ENCODE measurements around the gene SLC4A4. TPM values are rescaled to one million over a fixed set of nuclear protein-coding genes. Genes with fewer than 3 reads are reported as not detected.

Gene SLC4A4
- total RNA-seq, 1 experiment from 2014 or later = not detected

GRCh38 chr4:71570492-71570891 is 231.7 kb downstream of the SLC4A4 start:
- H3K27me3 Mint-ChIP-seq (ENCODE audit: insufficient read depth, unreplicated experiment) = no peaks in the 10 kb centered on the region
- H3K9me3 Mint-ChIP-seq (ENCODE audit: unreplicated experiment) = no peaks in the 10 kb centered on the region
- BruUV-seq (replicated peaks) = no TSS peak
- DNase-seq (ENCODE audit: unreplicated experiment) = no peak
- ChIA-PET POLR2A (no interaction called here), CTCF (no interaction called here)
- H3K36me3 Mint-ChIP-seq (ENCODE audit: insufficient read depth, unreplicated experiment) = no peaks in the 10 kb centered on the region
- no peak overlapping the region for H3K4me3 Mint-ChIP-seq (ENCODE audit: unreplicated experiment)
- intact Hi-C loops (cut with micrococcal nuclease) = no loop called here
- H3K4me1 Mint-ChIP-seq (ENCODE audit: insufficient read depth, unreplicated experiment) = no peaks in the 10 kb centered on the region
- TF ChIP-seq, protein P1, sequence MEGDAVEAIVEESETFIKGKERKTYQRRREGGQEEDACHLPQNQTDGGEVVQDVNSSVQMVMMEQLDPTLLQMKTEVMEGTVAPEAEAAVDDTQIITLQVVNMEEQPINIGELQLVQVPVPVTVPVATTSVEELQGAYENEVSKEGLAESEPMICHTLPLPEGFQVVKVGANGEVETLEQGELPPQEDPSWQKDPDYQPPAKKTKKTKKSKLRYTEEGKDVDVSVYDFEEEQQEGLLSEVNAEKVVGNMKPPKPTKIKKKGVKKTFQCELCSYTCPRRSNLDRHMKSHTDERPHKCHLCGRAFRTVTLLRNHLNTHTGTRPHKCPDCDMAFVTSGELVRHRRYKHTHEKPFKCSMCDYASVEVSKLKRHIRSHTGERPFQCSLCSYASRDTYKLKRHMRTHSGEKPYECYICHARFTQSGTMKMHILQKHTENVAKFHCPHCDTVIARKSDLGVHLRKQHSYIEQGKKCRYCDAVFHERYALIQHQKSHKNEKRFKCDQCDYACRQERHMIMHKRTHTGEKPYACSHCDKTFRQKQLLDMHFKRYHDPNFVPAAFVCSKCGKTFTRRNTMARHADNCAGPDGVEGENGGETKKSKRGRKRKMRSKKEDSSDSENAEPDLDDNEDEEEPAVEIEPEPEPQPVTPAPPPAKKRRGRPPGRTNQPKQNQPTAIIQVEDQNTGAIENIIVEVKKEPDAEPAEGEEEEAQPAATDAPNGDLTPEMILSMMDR (IDR thresholded peaks at IDR 0.05; ENCODE audit: unreplicated experiment) = no peak
- H3K27ac Mint-ChIP-seq (ENCODE audit: low read depth, unreplicated experiment) = no peak overlapping the region

DNA sequence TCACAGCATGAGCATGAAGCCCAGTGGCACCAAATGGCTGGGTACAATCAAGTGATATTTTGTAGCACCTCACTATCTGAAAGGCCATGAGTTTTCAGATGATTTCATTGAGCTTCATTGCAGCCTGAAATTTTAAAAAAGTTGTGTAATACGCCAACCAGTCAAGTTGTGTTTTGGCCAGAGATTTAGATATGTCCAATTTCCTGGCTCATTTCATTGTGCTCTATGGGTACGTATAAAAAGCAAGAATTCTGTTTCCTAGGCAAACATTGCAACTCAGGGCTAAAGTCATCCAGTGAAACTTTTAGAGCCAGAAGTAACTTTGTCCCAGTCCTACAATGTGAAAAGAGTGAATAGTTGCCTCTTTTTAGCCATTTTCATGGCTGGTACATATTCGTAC is 232.5 kb downstream of the SLC4A4 start:
- CTCF ChIA-PET = no interaction called here
- no peaks in the 10 kb centered on the region for H3K36me3 Mint-ChIP-seq (ENCODE audit: insufficient read depth, unreplicated experiment)
- DNase-seq (ENCODE audit: unreplicated experiment) = no peak
- H3K9me3 Mint-ChIP-seq (ENCODE audit: unreplicated experiment) = no peaks in the 10 kb centered on the region
- TF ChIP-seq, protein P1 (IDR thresholded peaks at IDR 0.05; ENCODE audit: unreplicated experiment) = no peak
- no TSS peak for BruUV-seq (replicated peaks)
- H3K27ac Mint-ChIP-seq (ENCODE audit: low read depth, unreplicated experiment) = no peak overlapping the region
- H3K27me3 Mint-ChIP-seq (ENCODE audit: insufficient read depth, unreplicated experiment) = no peaks in the 10 kb centered on the region
- intact Hi-C loops (cut with micrococcal nuclease) = no loop called here
- H3K4me3 Mint-ChIP-seq (ENCODE audit: unreplicated experiment) = no peak overlapping the region
- POLR2A ChIA-PET = no interaction called here
- no peaks in the 10 kb centered on the region for H3K4me1 Mint-ChIP-seq (ENCODE audit: insufficient read depth, unreplicated experiment)

GRCh38 chr4:71583971-71584370 is 245.2 kb downstream of the SLC4A4 start:
- TF ChIP-seq, protein P1 (IDR thresholded peaks at IDR 0.05; ENCODE audit: unreplicated experiment) = no peak
- H3K9me3 Mint-ChIP-seq (ENCODE audit: unreplicated experiment) = peaks cover 3% of the 10 kb centered on the region
- H3K4me3 Mint-ChIP-seq (ENCODE audit: unreplicated experiment) = no peak overlapping the region
- POLR2A ChIA-PET = interaction anchor here (1.0 kb wide), 1 partner anchor 35 kb away, joined by 3 read pairs; no protein-coding TSS in a partner anchor
- H3K4me1 Mint-ChIP-seq (ENCODE audit: insufficient read depth, unreplicated experiment) = no peaks in the 10 kb centered on the region
- no peak for DNase-seq (ENCODE audit: unreplicated experiment)
- intact Hi-C loops (cut with micrococcal nuclease) = no loop called here
- no peaks in the 10 kb centered on the region for H3K36me3 Mint-ChIP-seq (ENCODE audit: insufficient read depth, unreplicated experiment)
- no TSS peak for BruUV-seq (replicated peaks)
- H3K27me3 Mint-ChIP-seq (ENCODE audit: insufficient read depth, unreplicated experiment) = no peaks in the 10 kb centered on the region
- CTCF ChIA-PET = interaction anchor here (0.9 kb wide), 1 partner anchor 28 kb away, joined by 4 read pairs; no protein-coding TSS in a partner anchor
- H3K27ac Mint-ChIP-seq (ENCODE audit: low read depth, unreplicated experiment) = no peak overlapping the region

GRCh38 chr4:71584585-71584984 is 245.8 kb downstream of the SLC4A4 start:
- H3K27ac Mint-ChIP-seq (ENCODE audit: low read depth, unreplicated experiment) = no peak overlapping the region
- intact Hi-C loops (cut with micrococcal nuclease) = no loop called here
- ChIA-PET CTCF (interaction anchor here (0.9 kb wide), 1 partner anchor 27 kb away, joined by 4 read pairs; no protein-coding TSS in a partner anchor), POLR2A (no interaction called here)
- no peaks in the 10 kb centered on the region for H3K27me3 Mint-ChIP-seq (ENCODE audit: insufficient read depth, unreplicated experiment)
- no peak overlapping the region for H3K4me3 Mint-ChIP-seq (ENCODE audit: unreplicated experiment)
- no peaks in the 10 kb centered on the region for H3K4me1 Mint-ChIP-seq (ENCODE audit: insufficient read depth, unreplicated experiment)
- no peaks in the 10 kb centered on the region for H3K36me3 Mint-ChIP-seq (ENCODE audit: insufficient read depth, unreplicated experiment)
- no peaks in the 10 kb centered on the region for H3K9me3 Mint-ChIP-seq (ENCODE audit: unreplicated experiment)
- BruUV-seq (replicated peaks) = no TSS peak
- TF ChIP-seq, protein P1 (IDR thresholded peaks at IDR 0.05; ENCODE audit: unreplicated experiment) = no peak
- no peak for DNase-seq (ENCODE audit: unreplicated experiment)
